ENCODE results near the gene EARS2. TPM values are rescaled to one million over a fixed set of nuclear protein-coding genes. Genes with fewer than 3 reads are reported as not detected.

Gene EARS2
- total and polyA plus RNA-seq, 10 of the 15 experiments (the other 5 are each of a cell fraction or from before 2014, with no cell fraction given): 12.9 to 65.9 (median 33.5) TPM

DNA sequence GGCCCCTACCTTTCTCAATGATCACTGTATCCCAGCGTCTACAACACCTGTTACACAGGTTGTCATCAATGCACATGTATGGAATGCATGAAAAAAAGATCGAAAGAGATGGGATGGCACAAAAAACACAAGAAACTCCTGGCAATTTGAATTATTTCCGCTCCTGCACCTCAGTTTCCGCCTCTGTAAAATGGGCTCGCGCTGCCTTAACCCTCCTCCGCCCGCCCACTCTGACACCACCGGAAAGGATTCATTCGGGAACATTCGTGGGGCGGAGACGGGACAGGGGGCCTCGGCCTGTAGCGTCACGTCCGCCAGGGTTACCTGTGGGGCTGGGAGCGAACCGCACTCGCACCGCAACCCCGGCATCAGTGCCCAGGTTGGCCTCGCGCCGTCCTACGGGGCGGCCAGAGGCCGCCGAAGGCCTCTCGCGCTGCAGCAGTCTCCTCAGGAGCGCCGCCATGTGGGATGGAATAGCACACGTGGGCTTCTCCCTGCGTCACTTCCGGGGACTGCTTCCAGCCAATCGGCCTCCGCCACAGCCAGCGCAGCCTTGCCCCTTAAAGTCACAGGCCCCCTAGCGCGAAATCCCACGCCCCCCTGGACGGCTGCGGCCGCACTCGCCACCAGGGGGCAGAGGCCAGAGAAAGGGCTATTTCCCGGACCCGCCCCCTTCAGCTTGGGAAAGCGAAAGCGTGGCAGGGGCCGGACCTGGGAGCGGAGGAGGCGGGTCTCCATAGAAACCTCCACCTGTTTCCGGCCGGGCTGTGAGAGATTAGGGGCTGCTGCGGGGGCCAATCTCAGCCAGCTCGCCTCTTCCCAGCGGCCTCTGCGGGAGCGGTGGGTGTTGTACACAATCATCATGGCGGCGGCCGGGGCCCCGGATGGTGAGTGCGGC lies at the start of gene EARS2, which contains the start of gene UBFD1 (continued):
- TF ChIP-seq, protein P1, sequence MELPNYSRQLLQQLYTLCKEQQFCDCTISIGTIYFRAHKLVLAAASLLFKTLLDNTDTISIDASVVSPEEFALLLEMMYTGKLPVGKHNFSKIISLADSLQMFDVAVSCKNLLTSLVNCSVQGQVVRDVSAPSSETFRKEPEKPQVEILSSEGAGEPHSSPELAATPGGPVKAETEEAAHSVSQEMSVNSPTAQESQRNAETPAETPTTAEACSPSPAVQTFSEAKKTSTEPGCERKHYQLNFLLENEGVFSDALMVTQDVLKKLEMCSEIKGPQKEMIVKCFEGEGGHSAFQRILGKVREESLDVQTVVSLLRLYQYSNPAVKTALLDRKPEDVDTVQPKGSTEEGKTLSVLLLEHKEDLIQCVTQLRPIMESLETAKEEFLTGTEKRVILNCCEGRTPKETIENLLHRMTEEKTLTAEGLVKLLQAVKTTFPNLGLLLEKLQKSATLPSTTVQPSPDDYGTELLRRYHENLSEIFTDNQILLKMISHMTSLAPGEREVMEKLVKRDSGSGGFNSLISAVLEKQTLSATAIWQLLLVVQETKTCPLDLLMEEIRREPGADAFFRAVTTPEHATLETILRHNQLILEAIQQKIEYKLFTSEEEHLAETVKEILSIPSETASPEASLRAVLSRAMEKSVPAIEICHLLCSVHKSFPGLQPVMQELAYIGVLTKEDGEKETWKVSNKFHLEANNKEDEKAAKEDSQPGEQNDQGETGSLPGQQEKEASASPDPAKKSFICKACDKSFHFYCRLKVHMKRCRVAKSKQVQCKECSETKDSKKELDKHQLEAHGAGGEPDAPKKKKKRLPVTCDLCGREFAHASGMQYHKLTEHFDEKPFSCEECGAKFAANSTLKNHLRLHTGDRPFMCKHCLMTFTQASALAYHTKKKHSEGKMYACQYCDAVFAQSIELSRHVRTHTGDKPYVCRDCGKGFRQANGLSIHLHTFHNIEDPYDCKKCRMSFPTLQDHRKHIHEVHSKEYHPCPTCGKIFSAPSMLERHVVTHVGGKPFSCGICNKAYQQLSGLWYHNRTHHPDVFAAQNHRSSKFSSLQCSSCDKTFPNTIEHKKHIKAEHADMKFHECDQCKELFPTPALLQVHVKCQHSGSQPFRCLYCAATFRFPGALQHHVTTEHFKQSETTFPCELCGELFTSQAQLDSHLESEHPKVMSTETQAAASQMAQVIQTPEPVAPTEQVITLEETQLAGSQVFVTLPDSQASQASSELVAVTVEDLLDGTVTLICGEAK (IDR thresholded peaks at IDR 0.05; ENCODE audit: borderline replicate concordance): peak; percentile 89
- no peak for TF ChIP-seq YBX1 (IDR thresholded peaks at IDR 0.05)

DNA sequence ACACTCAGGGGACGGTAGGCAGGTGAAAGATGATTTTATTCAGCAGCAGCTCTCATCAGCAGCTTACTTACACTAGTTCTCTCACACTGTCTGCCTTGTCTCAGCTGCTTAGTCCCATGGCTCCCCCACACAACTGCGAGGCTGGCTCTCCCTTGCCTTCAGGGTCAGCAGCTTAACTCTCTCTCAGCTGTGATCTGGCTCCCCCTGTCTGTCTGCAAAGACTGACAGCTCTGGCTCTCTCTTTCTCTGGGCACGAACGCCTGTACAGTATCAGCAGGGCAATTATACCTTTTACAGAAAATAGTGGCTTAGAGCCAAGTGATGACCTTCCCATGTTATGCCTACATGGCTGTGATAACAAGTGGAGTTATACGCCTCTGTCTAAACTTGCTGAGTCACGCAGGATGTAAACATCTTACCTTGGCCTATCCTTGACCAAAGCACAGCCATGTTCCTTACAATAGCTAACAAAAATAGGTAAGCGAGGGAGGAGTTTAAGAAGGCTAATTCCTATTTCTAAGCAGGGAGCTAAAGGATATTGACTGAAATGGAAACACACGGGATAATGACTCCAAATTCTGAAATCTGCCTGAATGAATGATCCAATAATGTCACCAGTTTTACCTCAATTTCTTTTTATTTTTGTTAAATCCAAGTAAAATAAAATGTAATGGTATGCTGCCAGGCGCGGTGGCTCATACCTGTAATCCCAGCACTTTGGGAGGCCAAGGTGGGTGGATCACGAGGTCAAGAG lies 40.0 kb upstream of the EARS2 start:
- 63% methylated on average over 11 of the region's 11 CpGs for WGBS (ENCODE audit: insufficient coverage, insufficient replicate concordance, low lambda C conversion rate, missing lambda C conversion rate)
- BruUV-seq (replicated peaks): no TSS peak
- H3K4me1 ChIP-seq (ENCODE audit: control insufficient read depth, insufficient read depth, low read length): peaks cover 16% of the 10 kb centered on the region
- TF ChIP-seq BACH1 (IDR thresholded peaks at IDR 0.05; ENCODE audit: borderline replicate concordance) (0 out of 2 replicates have a peak, but pooled peaks have one; percentile 21), CREB1 (IDR thresholded peaks at IDR 0.05; ENCODE audit: low read depth) (no peak)
- TF ChIP-seq, protein P2, sequence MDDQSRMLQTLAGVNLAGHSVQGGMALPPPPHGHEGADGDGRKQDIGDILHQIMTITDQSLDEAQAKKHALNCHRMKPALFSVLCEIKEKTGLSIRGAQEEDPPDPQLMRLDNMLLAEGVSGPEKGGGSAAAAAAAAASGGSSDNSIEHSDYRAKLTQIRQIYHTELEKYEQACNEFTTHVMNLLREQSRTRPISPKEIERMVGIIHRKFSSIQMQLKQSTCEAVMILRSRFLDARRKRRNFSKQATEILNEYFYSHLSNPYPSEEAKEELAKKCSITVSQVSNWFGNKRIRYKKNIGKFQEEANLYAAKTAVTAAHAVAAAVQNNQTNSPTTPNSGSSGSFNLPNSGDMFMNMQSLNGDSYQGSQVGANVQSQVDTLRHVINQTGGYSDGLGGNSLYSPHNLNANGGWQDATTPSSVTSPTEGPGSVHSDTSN (IDR thresholded peaks at IDR 0.05; ENCODE audit: insufficient replicate concordance, low read depth, low read length): peak; percentile 68
- TF ChIP-seq, protein P3, sequence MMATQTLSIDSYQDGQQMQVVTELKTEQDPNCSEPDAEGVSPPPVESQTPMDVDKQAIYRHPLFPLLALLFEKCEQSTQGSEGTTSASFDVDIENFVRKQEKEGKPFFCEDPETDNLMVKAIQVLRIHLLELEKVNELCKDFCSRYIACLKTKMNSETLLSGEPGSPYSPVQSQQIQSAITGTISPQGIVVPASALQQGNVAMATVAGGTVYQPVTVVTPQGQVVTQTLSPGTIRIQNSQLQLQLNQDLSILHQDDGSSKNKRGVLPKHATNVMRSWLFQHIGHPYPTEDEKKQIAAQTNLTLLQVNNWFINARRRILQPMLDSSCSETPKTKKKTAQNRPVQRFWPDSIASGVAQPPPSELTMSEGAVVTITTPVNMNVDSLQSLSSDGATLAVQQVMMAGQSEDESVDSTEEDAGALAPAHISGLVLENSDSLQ (IDR thresholded peaks at IDR 0.05): peak; percentile 78
- TF ChIP-seq, protein P4, sequence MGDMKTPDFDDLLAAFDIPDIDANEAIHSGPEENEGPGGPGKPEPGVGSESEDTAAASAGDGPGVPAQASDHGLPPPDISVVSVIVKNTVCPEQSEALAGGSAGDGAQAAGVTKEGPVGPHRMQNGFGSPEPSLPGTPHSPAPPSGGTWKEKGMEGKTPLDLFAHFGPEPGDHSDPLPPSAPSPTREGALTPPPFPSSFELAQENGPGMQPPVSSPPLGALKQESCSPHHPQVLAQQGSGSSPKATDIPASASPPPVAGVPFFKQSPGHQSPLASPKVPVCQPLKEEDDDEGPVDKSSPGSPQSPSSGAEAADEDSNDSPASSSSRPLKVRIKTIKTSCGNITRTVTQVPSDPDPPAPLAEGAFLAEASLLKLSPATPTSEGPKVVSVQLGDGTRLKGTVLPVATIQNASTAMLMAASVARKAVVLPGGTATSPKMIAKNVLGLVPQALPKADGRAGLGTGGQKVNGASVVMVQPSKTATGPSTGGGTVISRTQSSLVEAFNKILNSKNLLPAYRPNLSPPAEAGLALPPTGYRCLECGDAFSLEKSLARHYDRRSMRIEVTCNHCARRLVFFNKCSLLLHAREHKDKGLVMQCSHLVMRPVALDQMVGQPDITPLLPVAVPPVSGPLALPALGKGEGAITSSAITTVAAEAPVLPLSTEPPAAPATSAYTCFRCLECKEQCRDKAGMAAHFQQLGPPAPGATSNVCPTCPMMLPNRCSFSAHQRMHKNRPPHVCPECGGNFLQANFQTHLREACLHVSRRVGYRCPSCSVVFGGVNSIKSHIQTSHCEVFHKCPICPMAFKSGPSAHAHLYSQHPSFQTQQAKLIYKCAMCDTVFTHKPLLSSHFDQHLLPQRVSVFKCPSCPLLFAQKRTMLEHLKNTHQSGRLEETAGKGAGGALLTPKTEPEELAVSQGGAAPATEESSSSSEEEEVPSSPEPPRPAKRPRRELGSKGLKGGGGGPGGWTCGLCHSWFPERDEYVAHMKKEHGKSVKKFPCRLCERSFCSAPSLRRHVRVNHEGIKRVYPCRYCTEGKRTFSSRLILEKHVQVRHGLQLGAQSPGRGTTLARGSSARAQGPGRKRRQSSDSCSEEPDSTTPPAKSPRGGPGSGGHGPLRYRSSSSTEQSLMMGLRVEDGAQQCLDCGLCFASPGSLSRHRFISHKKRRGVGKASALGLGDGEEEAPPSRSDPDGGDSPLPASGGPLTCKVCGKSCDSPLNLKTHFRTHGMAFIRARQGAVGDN (IDR thresholded peaks at IDR 0.05): peak; percentile 46; the same call in 1 of the 2 replicates

More for the DNA sequence above, 40.0 kb upstream of the EARS2 start:
- Histone ChIP-seq H3K27ac (ENCODE audit: control insufficient read depth, insufficient read depth) (peak overlapping the region; percentile 4; the same call in 1 of the 2 replicates), H3K36me3 (ENCODE audit: control insufficient read depth in 2 of 2, insufficient read depth in 2 of 2, low read length in 1 of 2) (peaks cover under 1 to 2% of the 10 kb centered on the region in 2 experiments), H3K9me3 (replicated peaks; ENCODE audit: control insufficient read depth, insufficient read depth, low read length) (no peaks in the 10 kb centered on the region), H2AFZ (ENCODE audit: control insufficient read depth, low read depth, low read length) (peak overlapping the region; percentile 95), H3K4me3 (no peak overlapping the region), H3K4me2 (ENCODE audit: control insufficient read depth, insufficient read depth) (peak overlapping the region; percentile 72), H3K9ac (ENCODE audit: control insufficient read depth, insufficient read depth, low read length) (no peak overlapping the region), H4K20me1 (ENCODE audit: control insufficient read depth, insufficient read depth) (no peaks in the 10 kb centered on the region; the same call in 1 of the 2 replicates), H3K79me2 (ENCODE audit: control insufficient read depth, insufficient read depth, low read length) (peaks cover 33% of the 10 kb centered on the region), H3K27me3 (replicated peaks in 1 of 2; ENCODE audit: control insufficient read depth in 2 of 2, insufficient read depth in 2 of 2, low read length in 1 of 2) (no peaks in the 10 kb centered on the region)
- ChIA-PET RAD21 (ENCODE audit: unreplicated experiment) (interaction anchor here (1.1 to 1.8 kb wide), 5 partner anchors 39 to 162 kb away, joined by 3 to 13 read pairs (median 6); partner anchors contain the start of genes EARS2 and UBFD1), CTCF (interaction anchor here (0.6 to 1.9 kb wide), 33 partner anchors 8 to 908 kb away, joined by 3 to 29 read pairs (median 5); partner anchors contain the start of genes EARS2, GGA2, PLK1 and UBFD1), SMC1A (ENCODE audit: uncharacterized antibody, unreplicated experiment) (interaction anchor here (0.6 to 1.5 kb wide), 6 partner anchors 40 to 160 kb away, joined by 3 to 4 read pairs (median 3); partner anchors contain the start of genes EARS2 and UBFD1), POLR2A (no interaction called here)
- in situ Hi-C loops (cut with MboI): no loop called here
- intact Hi-C loops (cut with micrococcal nuclease; ENCODE audit: unreplicated experiment): loop anchor here (5.0 kb wide), 1 partner anchor 90 kb away; no protein-coding TSS in a partner anchor
- FAIRE-seq: no peak
- ATAC-seq: peak; percentile 71
- DNase-seq (ENCODE audit: low read depth, low spot score): no peak

Measured in GM12878 (cell line).